ENCODE measurements around the gene GRPR.

GRCh38 chrX:16199343-16199742 is 76.0 kb downstream of the GRPR start:
- TF ChIP-seq, protein P1, sequence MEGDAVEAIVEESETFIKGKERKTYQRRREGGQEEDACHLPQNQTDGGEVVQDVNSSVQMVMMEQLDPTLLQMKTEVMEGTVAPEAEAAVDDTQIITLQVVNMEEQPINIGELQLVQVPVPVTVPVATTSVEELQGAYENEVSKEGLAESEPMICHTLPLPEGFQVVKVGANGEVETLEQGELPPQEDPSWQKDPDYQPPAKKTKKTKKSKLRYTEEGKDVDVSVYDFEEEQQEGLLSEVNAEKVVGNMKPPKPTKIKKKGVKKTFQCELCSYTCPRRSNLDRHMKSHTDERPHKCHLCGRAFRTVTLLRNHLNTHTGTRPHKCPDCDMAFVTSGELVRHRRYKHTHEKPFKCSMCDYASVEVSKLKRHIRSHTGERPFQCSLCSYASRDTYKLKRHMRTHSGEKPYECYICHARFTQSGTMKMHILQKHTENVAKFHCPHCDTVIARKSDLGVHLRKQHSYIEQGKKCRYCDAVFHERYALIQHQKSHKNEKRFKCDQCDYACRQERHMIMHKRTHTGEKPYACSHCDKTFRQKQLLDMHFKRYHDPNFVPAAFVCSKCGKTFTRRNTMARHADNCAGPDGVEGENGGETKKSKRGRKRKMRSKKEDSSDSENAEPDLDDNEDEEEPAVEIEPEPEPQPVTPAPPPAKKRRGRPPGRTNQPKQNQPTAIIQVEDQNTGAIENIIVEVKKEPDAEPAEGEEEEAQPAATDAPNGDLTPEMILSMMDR (conservative IDR thresholded peaks at IDR 0.05 in 1 of 2, IDR thresholded peaks at IDR 0.05 in 1 of 2; ENCODE audit: extremely low read depth in 1 of 2, insufficient read depth in 1 of 2, low read depth in 1 of 2, low read length in 2 of 2): no peak
- TF ChIP-seq EZH2 (IDR thresholded peaks at IDR 0.05; ENCODE audit: borderline replicate concordance, low read length): no peak

All from mammary epithelial cell (primary cell).